Choroid plexus epithelial cell (primary cell): Measurements from ENCODE around the gene ACTL9.
"Not testable (repeated sequence)": the region's sequence is repeated elsewhere in the genome, so short reads cannot be mapped to it uniquely, and the experiment has no call there.

Experiments used
- DNase-seq: peaks from one replicate; pipeline ENCODE4 v3.0.0-alpha.2; 2010; ENCODE audit warnings: low read depth
- H3K4me3 ChIP-seq: 2 replicates; pipeline ENCODE4 v1.5.1; 2011; ENCODE audit warnings: low read depth, mild to moderate bottlenecking, control low read depth, low read length, moderate library complexity
- CTCF ChIP-seq: conservative IDR thresholded peaks from 2 replicates; pipeline ENCODE4 v1.5.1; 2011; ENCODE audit warnings: low read depth, mild to moderate bottlenecking, control low read depth, inconsistent platforms, low read length, moderate library complexity

The ACTL9 gene

GRCh38 chr19:8705742-8706141 is 7.1 kb upstream of the ACTL9 start:
- H3K4me3 ChIP-seq = no peak overlapping the region
- no peak for DNase-seq
- no peak for TF ChIP-seq CTCF

GRCh38 chr19:8705304-8705703 is 6.7 kb upstream of the ACTL9 start:
- not testable (repeated sequence) for H3K4me3 ChIP-seq, DNase-seq

GRCh38 chr19:8703223-8703622 is 4.6 kb upstream of the ACTL9 start:
- H3K4me3 ChIP-seq = no peak overlapping the region
- DNase-seq = no peak
- no peak for TF ChIP-seq CTCF

GRCh38 chr19:8702350-8702749 is 3.8 kb upstream of the ACTL9 start:
- TF ChIP-seq CTCF = no peak
- no peak for DNase-seq
- no peak overlapping the region for H3K4me3 ChIP-seq

DNA sequence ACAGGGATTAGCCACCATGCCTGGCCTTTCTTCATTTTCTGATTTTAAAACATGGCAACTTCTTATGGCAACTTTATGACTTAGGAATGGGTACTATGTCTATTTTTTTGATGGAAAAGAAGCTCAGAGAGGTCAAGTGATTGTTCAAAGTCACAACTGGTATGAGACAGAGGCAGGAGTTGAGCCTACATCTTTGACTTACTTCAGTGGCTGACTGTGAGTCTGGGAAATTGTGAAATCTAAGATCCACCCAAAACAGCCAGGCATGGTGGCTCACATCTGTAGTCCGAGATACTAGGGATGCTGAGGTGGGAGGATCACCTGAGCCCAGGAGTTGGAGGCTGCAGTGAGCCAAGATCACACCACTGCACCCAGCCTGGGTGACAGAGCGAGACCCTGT is 2.4 kb upstream of the ACTL9 start:
- DNase-seq = no peak
- no peak for TF ChIP-seq CTCF
- no peak overlapping the region for H3K4me3 ChIP-seq

DNA sequence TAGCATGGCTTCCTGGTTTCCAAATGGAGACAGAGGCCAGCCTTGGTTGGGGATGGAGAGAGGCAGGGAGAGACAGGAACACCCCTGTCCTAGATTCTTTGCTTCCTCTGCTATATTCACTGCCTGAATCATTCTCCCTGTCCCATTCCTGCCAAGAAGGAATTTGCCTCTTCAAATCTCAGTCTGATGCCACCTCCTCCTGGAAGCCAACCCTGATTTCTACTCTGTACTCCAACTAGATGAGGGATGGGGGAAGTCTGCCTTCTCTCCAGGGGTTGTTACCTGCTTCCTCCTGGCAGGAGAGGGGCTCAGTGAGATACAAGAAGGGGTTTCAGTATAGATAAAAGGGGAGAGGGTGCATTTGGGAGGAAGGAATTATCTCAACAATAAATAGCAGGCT is 1.3 kb upstream of the ACTL9 start:
- DNase-seq = no peak
- no peak overlapping the region for H3K4me3 ChIP-seq
- no peak for TF ChIP-seq CTCF

DNA sequence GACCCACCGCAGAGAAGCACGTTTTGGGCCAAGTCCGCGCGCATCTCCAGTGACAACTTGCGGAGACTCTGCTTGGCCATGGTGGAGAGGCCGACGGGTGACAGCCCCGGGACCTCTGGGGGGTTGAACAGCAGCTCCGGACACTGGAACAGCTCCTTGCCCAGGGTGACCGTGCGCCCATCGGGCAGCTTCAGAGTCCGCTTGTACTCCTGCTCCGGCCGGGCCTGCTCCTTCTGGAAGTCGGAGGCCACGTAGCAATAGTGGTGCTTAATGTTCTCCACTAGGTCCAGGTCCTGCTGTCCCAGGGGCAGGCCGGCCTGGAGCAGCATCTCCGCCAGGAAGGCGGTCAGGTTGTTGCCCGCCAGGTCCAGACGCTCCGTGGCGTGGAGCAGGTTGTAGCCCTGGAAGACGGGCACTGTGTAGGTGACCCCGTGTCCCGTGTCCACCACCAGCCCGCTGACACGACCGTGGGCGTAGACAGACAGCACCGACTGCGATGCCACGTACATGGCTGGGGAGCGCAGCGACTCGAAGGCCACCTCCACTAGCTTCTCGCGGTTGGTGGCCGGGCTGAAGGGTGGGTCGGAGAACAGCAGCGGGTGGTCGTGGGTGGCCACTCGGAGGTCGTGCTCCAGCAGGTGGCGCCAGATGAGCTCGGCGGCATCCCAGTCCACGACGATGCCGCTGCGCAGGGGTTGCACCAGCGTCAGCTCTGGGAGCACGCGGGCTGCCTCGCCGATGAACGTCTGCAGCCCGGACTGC is 743 bp downstream of the ACTL9 start:
- DNase-seq = no peak
- peak; percentile 37 for TF ChIP-seq CTCF
- H3K4me3 ChIP-seq = no peak overlapping the region
